ENCODE results near the gene CTNS. TPM values are rescaled to one million over a fixed set of nuclear protein-coding genes. Genes with fewer than 3 reads are reported as not detected.

CTNS gene
- total and polyA plus RNA-seq, 2 of the 13 experiments (the other 11 are each of a cell fraction or from before 2014, with no cell fraction given): 9.5 to 13.7 TPM

- peak; percentile 68; the same call in 1 of the 2 replicates for TF ChIP-seq ZNF292 (CRISPR knock-in tag; IDR thresholded peaks at IDR 0.05; ENCODE audit: borderline replicate concordance, low read depth)
- no peak for TF ChIP-seq TBP (CRISPR knock-in tag; IDR thresholded peaks at IDR 0.05)
- TF ChIP-seq CSRNP1 (CRISPR knock-in tag; IDR thresholded peaks at IDR 0.05): peak; percentile 91
- 0 out of 2 replicates have a peak, but pooled peaks have one; percentile 40 for TF ChIP-seq SP5 (CRISPR knock-in tag; IDR thresholded peaks at IDR 0.05; ENCODE audit: borderline replicate concordance, low read depth)
- 0 out of 2 replicates have a peak, but pooled peaks have one; percentile 29 for TF ChIP-seq MTERF4 (CRISPR knock-in tag; IDR thresholded peaks at IDR 0.05)
- peak; percentile 16; the same call in 1 of the 2 replicates for TF ChIP-seq NFE2L1 (CRISPR knock-in tag; IDR thresholded peaks at IDR 0.05; ENCODE audit: borderline replicate concordance)
- peak; percentile 63; the same call in 1 of the 2 replicates for TF ChIP-seq ZNF646 (CRISPR knock-in tag; IDR thresholded peaks at IDR 0.05)
- TF ChIP-seq ZNF430 (CRISPR knock-in tag; IDR thresholded peaks at IDR 0.05): peak; percentile 93
- peak; percentile 62; the same call in 1 of the 2 replicates for TF ChIP-seq ZNF788 (CRISPR knock-in tag; IDR thresholded peaks at IDR 0.05; ENCODE audit: borderline replicate concordance)
- TF ChIP-seq PLSCR1 (CRISPR knock-in tag; IDR thresholded peaks at IDR 0.05; ENCODE audit: borderline replicate concordance): no peak; the same call in 1 of the 2 replicates
- peak; percentile 8; the same call in 1 of the 2 replicates for TF ChIP-seq ZNF598 (CRISPR knock-in tag; IDR thresholded peaks at IDR 0.05; ENCODE audit: borderline replicate concordance)
- peak; percentile 98 for TF ChIP-seq ZNF781 (CRISPR knock-in tag; IDR thresholded peaks at IDR 0.05; ENCODE audit: borderline replicate concordance, not compliant biosample characterization)
- peak; percentile 97 for TF ChIP-seq ELF1 (CRISPR knock-in tag; IDR thresholded peaks at IDR 0.05)
- no peak for TF ChIP-seq ZNF629 (CRISPR knock-in tag; conservative IDR thresholded peaks at IDR 0.05)
- peak; percentile 64; the same call in 1 of the 2 replicates for TF ChIP-seq JUND (CRISPR knock-in tag; IDR thresholded peaks at IDR 0.05)
These were observed 31.1 kb downstream of the CTNS start (continued) for GRCh38 chr17:3667366-3668278.

Measured in HepG2 (cell line).